Testis (tissue), 2 donors: ENCODE measurements around the gene MFF.

Experiments used
- CTCF ChIP-seq, 3 experiments: fragments of 450-650 bp in 2 of 3; fragments of 200-600 bp in 1 of 3; sonication (generic) in 1 of 3; IDR thresholded peaks; one replicate each; pipeline ENCODE4 v1.5.1; 2016 to 2019; ENCODE audit warnings: antibody characterized with exemption in 3 of 3, mild to moderate bottlenecking in 2 of 3, moderate library complexity in 1 of 3
- POLR2A ChIP-seq: fragments of 450-650 bp; IDR thresholded peaks from one replicate; pipeline ENCODE4 v1.6.1; 2017; ENCODE audit warnings: antibody characterized with exemption, mild to moderate bottlenecking, moderate library complexity

GRCh38 chr2:227395556-227395955 lies 70.5 kb downstream of the MFF start:
- TF ChIP-seq POLR2A (no peak), CTCF (IDR thresholded peaks at IDR 0.05) (no peak)
